ENCODE data around the gene USP47.

The USP47 gene

GRCh38 chr11:11871991-11872401 is 30.2 kb downstream of the USP47 start:
- FAIRE-seq = no peak

DNA sequence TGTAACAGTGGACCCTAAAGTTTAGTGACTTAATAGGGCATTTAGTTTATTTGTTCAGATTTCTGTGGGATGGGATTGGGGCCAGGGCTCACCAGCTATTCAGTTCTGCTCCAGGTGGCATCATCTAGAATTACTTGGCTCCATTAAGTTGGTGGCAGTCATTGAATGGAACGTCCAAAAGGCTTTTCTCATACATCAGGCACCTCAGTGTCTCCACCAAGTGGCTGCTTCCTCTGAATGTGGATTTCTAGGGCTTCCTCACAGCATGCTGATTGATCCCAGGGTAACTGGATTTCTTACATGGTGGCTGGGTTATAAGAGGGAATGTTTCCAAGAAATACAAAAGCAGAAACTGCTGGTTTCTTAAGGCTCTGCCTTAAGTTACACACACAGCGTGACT is 34.7 kb downstream of the USP47 start:
- FAIRE-seq = no peak

DNA sequence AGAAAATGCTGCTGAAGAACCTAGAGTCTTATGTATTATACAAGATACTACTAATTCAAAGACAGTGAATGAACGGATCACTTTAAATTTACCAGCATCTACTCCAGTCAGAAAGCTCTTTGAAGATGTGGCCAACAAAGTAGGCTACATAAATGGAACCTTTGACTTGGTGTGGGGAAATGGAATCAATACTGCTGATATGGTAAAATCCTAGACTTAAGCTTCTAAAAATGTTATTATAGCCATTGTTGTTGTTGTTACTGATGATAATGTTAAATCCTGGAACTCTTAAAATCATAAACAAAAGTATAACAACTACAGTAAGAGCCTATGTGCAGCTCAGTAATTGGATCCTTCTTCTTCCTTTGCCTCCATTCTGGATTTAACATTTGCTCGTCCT is 38.4 kb downstream of the USP47 start:
- no peak for FAIRE-seq

GRCh38 chr11:11882539-11882938 is 40.8 kb downstream of the USP47 start:
- FAIRE-seq = no peak

- no peak for FAIRE-seq
Observed at GRCh38 chr11:11884351-11884750, 42.6 kb downstream of the USP47 start.

GRCh38 chr11:11884774-11885481 is 43.2 kb downstream of the USP47 start:
- FAIRE-seq = no peak

DNA sequence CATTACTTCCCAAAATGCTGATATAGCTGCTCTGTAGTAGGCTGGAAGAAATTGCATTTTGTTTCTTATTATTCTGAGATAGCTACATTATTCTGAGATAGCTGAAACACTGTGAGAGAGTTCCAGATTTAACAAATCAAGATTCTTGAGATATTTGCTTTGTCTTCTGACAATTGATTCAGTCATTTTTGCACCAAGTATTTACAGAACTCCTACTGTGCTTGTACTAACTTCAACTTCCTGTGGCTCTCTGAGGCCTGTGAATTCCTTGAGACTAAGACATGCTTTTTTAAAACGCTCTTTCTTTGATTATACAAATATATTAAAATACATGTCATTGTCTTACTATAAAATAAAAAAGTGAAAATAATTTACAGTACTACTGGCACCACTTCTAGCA is 52.7 kb downstream of the USP47 start:
- no peak for FAIRE-seq

DNA sequence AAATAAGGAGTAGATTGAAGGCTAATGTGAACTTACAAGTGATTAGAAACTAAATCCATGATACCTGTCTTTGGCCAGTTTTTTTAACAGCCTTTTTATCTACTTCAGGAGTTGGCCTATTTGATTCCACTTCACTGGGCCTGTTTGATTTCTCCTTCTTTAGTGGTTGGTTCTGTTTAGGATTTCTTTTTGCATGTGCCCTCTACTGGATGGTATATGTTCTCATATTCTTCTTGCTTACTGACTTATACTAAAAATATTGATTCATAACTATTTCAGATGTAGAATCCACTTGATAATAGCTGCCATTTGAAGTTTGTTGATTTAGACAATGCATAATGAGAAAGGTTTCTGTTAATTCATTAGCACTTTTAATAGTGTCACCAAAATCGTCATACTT is 53.9 kb downstream of the USP47 start:
- FAIRE-seq = no peak

DNA sequence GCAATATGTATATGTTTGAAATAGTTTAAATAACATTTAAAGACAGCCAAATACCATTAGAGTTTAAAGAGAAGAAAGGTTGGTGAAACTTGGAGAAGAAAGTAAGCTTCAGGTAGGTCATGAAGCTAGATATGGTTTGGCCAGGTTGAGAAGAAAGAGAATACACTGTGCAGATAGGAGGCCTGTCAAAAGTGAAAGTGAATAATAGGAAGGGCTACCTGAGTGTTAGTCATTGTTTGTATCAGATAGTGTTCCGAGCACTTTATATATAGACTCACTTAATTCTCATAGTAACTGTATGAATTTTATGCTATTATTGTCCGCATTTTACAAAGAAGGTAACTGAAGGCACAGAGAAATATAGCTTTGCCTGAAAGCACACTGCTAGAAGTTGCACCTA is 56.9 kb downstream of the USP47 start:
- no peak for FAIRE-seq

GRCh38 chr11:11899401-11899800 is 57.6 kb downstream of the USP47 start:
- no peak for FAIRE-seq

- FAIRE-seq = no peak
Observed at GRCh38 chr11:11901929-11902328, 60.2 kb downstream of the USP47 start.

DNA sequence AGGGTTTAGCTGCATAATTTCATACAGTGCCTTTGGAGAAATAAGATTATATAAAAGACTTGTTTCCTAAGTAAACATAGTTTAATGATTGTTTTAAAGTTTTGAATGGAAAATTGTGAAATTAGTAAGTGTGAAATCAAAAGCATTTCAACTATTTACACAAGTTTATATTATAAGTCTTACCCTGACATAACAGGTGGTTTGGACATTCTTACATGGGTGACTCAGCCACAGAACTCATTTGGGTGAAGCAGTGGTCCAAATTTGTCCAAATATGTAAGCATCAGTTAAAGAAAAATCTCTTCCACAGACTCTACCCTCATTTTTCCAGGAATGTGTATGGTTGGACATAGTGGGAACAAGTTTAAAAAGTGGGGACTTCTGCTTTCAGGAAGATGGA is 68.0 kb downstream of the USP47 start:
- no peak for FAIRE-seq

GRCh38 chr11:11910541-11910940 is 68.8 kb downstream of the USP47 start:
- no peak for FAIRE-seq

DNA sequence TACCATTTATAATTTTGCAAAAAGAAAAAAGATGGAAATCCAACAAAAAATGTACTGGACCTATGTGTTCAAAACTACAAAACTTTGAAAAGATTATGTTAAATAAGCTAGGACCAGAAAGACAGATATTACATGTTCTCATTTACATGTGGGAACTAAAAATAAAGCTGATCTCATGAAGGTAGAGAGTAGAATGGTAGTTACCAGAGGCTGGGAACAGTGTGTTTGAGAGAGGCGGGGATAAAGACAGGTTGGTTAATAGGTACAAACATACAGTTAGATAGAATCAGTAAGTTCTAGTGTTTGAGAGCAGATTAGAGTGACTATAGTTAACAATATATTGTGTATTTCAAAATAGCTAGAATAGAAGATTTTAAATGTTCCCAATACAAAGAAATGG is 71.6 kb downstream of the USP47 start:
- no peak for FAIRE-seq

DNA sequence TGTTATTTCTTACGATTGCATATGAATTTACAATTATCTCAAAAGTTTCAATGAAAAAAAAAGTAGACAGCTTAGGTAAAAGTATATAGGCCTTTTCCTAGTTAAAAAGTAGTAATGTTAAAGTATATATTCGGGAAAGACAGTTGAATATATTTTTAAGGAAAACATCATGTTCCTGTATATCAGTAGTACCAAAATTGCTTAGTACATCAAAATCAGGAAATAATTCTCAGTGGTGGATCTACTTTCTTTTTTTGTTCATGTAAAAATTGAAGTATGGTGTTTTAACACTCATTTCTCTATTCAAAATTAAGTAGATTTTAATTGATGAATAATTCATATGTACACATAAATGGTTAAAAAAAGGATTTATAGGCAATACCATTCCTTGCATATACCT is 73.9 kb downstream of the USP47 start:
- FAIRE-seq = no peak

DNA sequence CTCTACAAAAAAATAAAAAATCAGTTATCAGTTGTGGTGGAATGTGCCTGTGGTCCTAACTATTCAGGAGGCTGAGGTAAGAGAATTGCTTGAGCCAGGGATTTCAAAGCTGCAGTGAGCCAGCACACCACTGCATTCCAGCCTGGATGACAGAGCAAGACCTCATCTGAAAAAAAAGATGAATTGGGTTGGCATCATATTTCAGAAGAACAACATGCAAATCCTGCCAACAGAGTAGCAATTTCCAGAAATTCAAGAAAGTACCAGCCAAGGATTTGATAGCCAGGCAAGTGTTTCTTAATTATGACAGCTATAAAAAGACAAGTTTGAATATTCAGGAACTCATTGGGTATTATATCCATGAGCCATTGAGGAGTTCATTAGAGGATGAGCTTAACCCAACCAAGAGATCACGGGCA is 75.2 kb downstream of the USP47 start:
- no peak for FAIRE-seq

DNA sequence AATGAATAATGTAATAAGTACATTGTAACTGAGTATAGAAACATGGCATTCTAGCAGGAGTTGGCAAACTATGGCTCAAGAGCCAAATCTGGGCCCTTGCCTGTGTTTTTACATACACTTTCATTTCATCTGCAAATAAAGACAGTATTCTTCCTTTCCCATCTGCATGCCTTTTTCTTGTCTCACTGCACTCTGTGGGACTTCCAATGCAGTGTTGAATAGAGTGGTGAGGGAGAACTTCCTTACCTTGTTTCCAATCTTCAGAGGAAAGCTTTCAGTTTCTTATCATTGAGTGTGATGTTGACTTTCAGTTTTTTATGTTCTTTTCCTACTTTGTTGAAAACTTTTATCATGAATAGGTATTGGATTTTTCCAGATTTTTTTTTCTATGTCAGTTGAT is 82.1 kb downstream of the USP47 start:
- FAIRE-seq = no peak

- FAIRE-seq = no peak
Observed at GRCh38 chr11:11929920-11930319, 88.1 kb downstream of the USP47 start.

DNA sequence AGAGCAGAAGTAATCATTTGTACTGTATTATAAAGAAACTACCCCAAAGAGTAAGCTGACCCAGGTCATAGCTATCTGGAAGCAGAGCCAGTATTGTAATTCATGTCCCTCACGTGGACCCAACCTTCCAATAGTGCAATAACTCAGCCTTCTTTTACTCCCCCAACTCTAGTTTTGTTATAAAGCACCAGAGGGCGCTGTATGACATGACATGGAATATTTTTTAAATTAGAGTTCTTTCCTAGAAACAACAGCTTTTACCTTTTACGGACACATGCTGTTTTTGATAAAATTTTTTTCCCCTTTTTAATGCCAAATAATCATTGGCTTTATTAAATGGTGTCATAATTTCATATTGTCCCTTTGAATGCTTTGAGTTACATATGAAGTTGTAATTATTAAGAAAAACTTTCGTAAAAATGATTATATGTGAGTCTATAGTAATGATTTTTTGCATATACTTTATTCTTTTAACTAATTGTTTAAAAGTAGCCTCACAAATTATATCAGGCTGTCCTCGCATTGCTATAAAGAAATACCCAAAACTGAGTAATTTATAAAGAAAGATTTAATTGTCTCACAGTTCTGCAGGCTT is 89.8 kb downstream of the USP47 start:
- no peak for FAIRE-seq

- FAIRE-seq = no peak
Observed at GRCh38 chr11:11935536-11935935, 93.8 kb downstream of the USP47 start.

GRCh38 chr11:11937433-11937832 is 95.7 kb downstream of the USP47 start:
- FAIRE-seq = no peak

- no peak for FAIRE-seq
Observed at GRCh38 chr11:11937957-11938356, 96.2 kb downstream of the USP47 start.

DNA sequence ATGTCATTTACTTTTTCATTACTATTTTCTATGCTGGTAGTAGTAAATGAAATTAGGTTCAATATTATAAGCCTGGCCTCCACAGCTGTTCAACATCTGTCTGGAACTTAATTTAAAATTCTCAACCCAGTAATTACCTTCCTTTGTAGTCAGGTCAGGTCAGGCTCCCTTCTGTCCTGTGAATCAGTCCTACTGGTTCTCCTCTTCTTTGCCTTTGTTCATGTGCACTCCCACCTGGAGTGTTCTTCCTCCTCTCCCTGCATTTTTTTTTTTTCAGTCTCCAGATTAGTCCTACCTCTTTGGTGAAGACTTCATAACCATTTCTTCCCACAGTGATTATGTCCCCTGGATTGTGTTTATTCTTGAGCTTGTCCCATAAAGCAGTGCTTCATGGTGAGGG is 98.8 kb downstream of the USP47 start:
- no peak for FAIRE-seq

- FAIRE-seq = no peak
Observed at GRCh38 chr11:11942668-11943067, 100.9 kb downstream of the USP47 start.

- FAIRE-seq = no peak
Observed at GRCh38 chr11:11944444-11944843, 102.7 kb downstream of the USP47 start.

Data from colon (tissue), 2 donors.